ENCODE results near the gene TMEM270. TPM values are rescaled to one million over a fixed set of nuclear protein-coding genes. Genes with fewer than 3 reads are reported as not detected.

The TMEM270 gene
- total RNA-seq, 1 experiment from 2014 or later: 0.72 TPM

GRCh38 chr7:73885433-73885974 lies 24.5 kb downstream of the TMEM270 start:
- no peaks in the 10 kb centered on the region for H3K27me3 ChIP-seq (ENCODE audit: control insufficient read depth, insufficient read depth, low read length)
- 0 out of 2 replicates have a peak, but pooled peaks cover 4% of the 10 kb centered on the region for H3K4me1 ChIP-seq (ENCODE audit: control insufficient read depth, insufficient read depth, low read length)
- no TSS peak for BruUV-seq (replicated peaks)
- H3K36me3 ChIP-seq (ENCODE audit: control insufficient read depth, insufficient read depth, low read length): no peaks in the 10 kb centered on the region
- POLR2A ChIA-PET: no interaction called here
- intact Hi-C loops (cut with micrococcal nuclease; ENCODE audit: unreplicated experiment): no loop called here
- CTCF ChIA-PET: interaction anchor here (0.6 kb wide), 2 partner anchors 90 to 268 kb away, joined by 3 to 4 read pairs; no protein-coding TSS in a partner anchor
- no peak overlapping the region for H3K4me3 ChIP-seq (ENCODE audit: low read depth in 2 of 2, low read length in 2 of 2)
- ATAC-seq (no peak), DNase-seq (ENCODE audit: low read depth, low spot score) (no peak)
- in situ Hi-C loops (cut with HindIII; ENCODE audit: low pct_unique_long_range_greater_than_20kb, low sequenced_read_pairs): no loop called here
- no peak overlapping the region for H3K27ac ChIP-seq (ENCODE audit: low read length)
- H3K9me3 ChIP-seq (ENCODE audit: control insufficient read depth, insufficient read depth, low read depth, low read length): no peaks in the 10 kb centered on the region
- TF ChIP-seq CTCF (IDR thresholded peaks at IDR 0.05) (no peak), SIN3A (IDR thresholded peaks at IDR 0.05; ENCODE audit: borderline replicate concordance, insufficient read depth, low read depth, low read length) (no peak), TCF7L2 (IDR thresholded peaks at IDR 0.05; ENCODE audit: low read depth, low read length) (no peak), POLR2AphosphoS5 (IDR thresholded peaks at IDR 0.05; ENCODE audit: low read depth, low read length) (no peak), REST (IDR thresholded peaks at IDR 0.05; ENCODE audit: insufficient read depth in 1 of 2, low read depth in 2 of 2, low read length in 1 of 2) (no peak)

GRCh38 chr7:73885975-73886798 lies 25.2 kb downstream of the TMEM270 start:
- Histone ChIP-seq H3K27ac (ENCODE audit: low read length) (no peak overlapping the region), H3K4me1 (ENCODE audit: control insufficient read depth, insufficient read depth, low read length) (no peaks in the 10 kb centered on the region), H3K27me3 (ENCODE audit: control insufficient read depth, insufficient read depth, low read length) (no peaks in the 10 kb centered on the region), H3K36me3 (ENCODE audit: control insufficient read depth, insufficient read depth, low read length) (no peaks in the 10 kb centered on the region), H3K9me3 (ENCODE audit: control insufficient read depth, insufficient read depth, low read depth, low read length) (no peaks in the 10 kb centered on the region), H3K4me3 (ENCODE audit: low read depth in 2 of 2, low read length in 2 of 2) (no peak overlapping the region)
- intact Hi-C loops (cut with micrococcal nuclease; ENCODE audit: unreplicated experiment) (no loop called here), in situ Hi-C loops (cut with HindIII; ENCODE audit: low pct_unique_long_range_greater_than_20kb, low sequenced_read_pairs) (no loop called here)
- CTCF ChIA-PET: interaction anchor here (0.6 kb wide), 1 partner anchor 89 kb away, joined by 3 read pairs; no protein-coding TSS in a partner anchor
- ATAC-seq (0 out of 2 replicates have a peak, but pooled peaks have one; percentile 11), DNase-seq (ENCODE audit: low read depth, low spot score) (no peak)
- POLR2A ChIA-PET: no interaction called here
- no peak for TF ChIP-seq TCF7L2 (IDR thresholded peaks at IDR 0.05; ENCODE audit: low read depth, low read length)
- no peak for TF ChIP-seq POLR2AphosphoS5 (IDR thresholded peaks at IDR 0.05; ENCODE audit: low read depth, low read length)
- TF ChIP-seq CTCF (IDR thresholded peaks at IDR 0.05): no peak
- no peak for TF ChIP-seq SIN3A (IDR thresholded peaks at IDR 0.05; ENCODE audit: borderline replicate concordance, insufficient read depth, low read depth, low read length)
- TF ChIP-seq REST (IDR thresholded peaks at IDR 0.05; ENCODE audit: insufficient read depth in 1 of 2, low read depth in 2 of 2, low read length in 1 of 2): no peak
- no TSS peak for BruUV-seq (replicated peaks)

Measured in Panc1 (cell line).